GM19395 (cell line): ENCODE data around the gene WARS2.
A peak's percentile ranks its signal among the peaks of the same experiment; 100 is the strongest.

Source experiments
- ATAC-seq: cut with Tn5 transposase; IDR thresholded peaks from one replicate; pipeline ENCODE4 v1.9.1; 2021; ENCODE audit warnings: mild to moderate bottlenecking, moderate library complexity; ENCODE audit not compliant: unreplicated experiment

Gene WARS2

GRCh38 chr1:119084798-119085197, 55.7 kb downstream of the WARS2 start:
- ATAC-seq, result no peak

GRCh38 chr1:119083980-119084379, 56.5 kb downstream of the WARS2 start:
- no peak for ATAC-seq

GRCh38 chr1:119083479-119083878, 57.0 kb downstream of the WARS2 start:
- ATAC-seq, result no peak

- ATAC-seq, result no peak
Observed at GRCh38 chr1:119081700-119082099, 58.8 kb downstream of the WARS2 start.

GRCh38 chr1:119081267-119081666, 59.2 kb downstream of the WARS2 start:
- no peak for ATAC-seq

- no peak for ATAC-seq
Observed at GRCh38 chr1:119080586-119080985, 59.9 kb downstream of the WARS2 start.

GRCh38 chr1:119079881-119080280, 60.6 kb downstream of the WARS2 start:
- ATAC-seq, result no peak

GRCh38 chr1:119075614-119076013, 64.8 kb downstream of the WARS2 start:
- no peak for ATAC-seq

- no peak for ATAC-seq
Observed at GRCh38 chr1:119071321-119071720, 69.1 kb downstream of the WARS2 start.

GRCh38 chr1:119069682-119070081, 70.8 kb downstream of the WARS2 start:
- ATAC-seq, result no peak

GRCh38 chr1:119068427-119068826, 72.0 kb downstream of the WARS2 start:
- no peak for ATAC-seq

GRCh38 chr1:119061700-119062099, 78.8 kb downstream of the WARS2 start:
- no peak for ATAC-seq

GRCh38 chr1:119055568-119055967, 84.9 kb downstream of the WARS2 start:
- no peak for ATAC-seq

GRCh38 chr1:119053917-119054316, 86.5 kb downstream of the WARS2 start:
- no peak for ATAC-seq

GRCh38 chr1:119052267-119052666, 88.2 kb downstream of the WARS2 start:
- no peak for ATAC-seq

- ATAC-seq, result no peak
Observed at GRCh38 chr1:119048624-119049404, 91.6 kb downstream of the WARS2 start.

- no peak for ATAC-seq
Observed at GRCh38 chr1:119046785-119047438, 93.5 kb downstream of the WARS2 start.

GRCh38 chr1:119046429-119046784, 94.0 kb downstream of the WARS2 start:
- ATAC-seq, result no peak

- ATAC-seq, result no peak
Observed at GRCh38 chr1:119045096-119045746, 95.2 kb downstream of the WARS2 start.

GRCh38 chr1:119040906-119041305, 99.5 kb downstream of the WARS2 start:
- ATAC-seq, result no peak

GRCh38 chr1:119040489-119040888, 100.0 kb downstream of the WARS2 start:
- ATAC-seq, result no peak

- peak; percentile 60 for ATAC-seq
Observed at GRCh38 chr1:119038363-119038762, 102.1 kb downstream of the WARS2 start.
